ENCODE data around the gene ADGRL1.

- no peak for TF ChIP-seq SP1 (IDR thresholded peaks at IDR 0.05)
- TF ChIP-seq FOXA1 (IDR thresholded peaks at IDR 0.05) = no peak
- TF ChIP-seq BHLHE40 (IDR thresholded peaks at IDR 0.05; ENCODE audit: borderline replicate concordance) = no peak
- TF ChIP-seq, protein P1, sequence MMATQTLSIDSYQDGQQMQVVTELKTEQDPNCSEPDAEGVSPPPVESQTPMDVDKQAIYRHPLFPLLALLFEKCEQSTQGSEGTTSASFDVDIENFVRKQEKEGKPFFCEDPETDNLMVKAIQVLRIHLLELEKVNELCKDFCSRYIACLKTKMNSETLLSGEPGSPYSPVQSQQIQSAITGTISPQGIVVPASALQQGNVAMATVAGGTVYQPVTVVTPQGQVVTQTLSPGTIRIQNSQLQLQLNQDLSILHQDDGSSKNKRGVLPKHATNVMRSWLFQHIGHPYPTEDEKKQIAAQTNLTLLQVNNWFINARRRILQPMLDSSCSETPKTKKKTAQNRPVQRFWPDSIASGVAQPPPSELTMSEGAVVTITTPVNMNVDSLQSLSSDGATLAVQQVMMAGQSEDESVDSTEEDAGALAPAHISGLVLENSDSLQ (IDR thresholded peaks at IDR 0.05) = no peak
- no peak for TF ChIP-seq HDGF (IDR thresholded peaks at IDR 0.05; ENCODE audit: borderline replicate concordance)
- TF ChIP-seq L3MBTL2 (conservative IDR thresholded peaks at IDR 0.05) = no peak
- TF ChIP-seq TARDBP (IDR thresholded peaks at IDR 0.05) = no peak
- TF ChIP-seq FOXM1 (IDR thresholded peaks at IDR 0.05; ENCODE audit: borderline replicate concordance) = no peak
- no peak for TF ChIP-seq FOXK2 (IDR thresholded peaks at IDR 0.05)
These were observed 57.1 kb downstream of the ADGRL1 start for GRCh38 chr19:14148751-14149410.

All from HEK293T (cell line).